H1 (cell line): ENCODE measurements around the gene MEGF9. TPM values are rescaled to one million over a fixed set of nuclear protein-coding genes. Genes with fewer than 3 reads are reported as not detected.

ENCODE experiments used
- CTCF ChIA-PET: fragments of 300-600 bp; sonication (Branson Sonifier 250); formaldehyde crosslinking; loops from one replicate; lab custom pipeline; 2021; ENCODE audit not compliant: partially characterized antibody; lab: Charles Lee
- POLR2A ChIA-PET: fragments of 300-600 bp; sonication (Branson Sonifier 250); formaldehyde crosslinking; loops from one replicate; lab custom pipeline; 2021; ENCODE audit warnings: inconsistent platforms; ENCODE audit not compliant: partially characterized antibody; lab: Charles Lee
- DNase-seq, 2 experiments: peaks; one replicate each; pipeline versions ENCODE4 v3.0.0 to v3.0.0-alpha.2; 2010 to 2022; ENCODE audit warnings: low spot score in 2 of 2, low read depth in 1 of 2, mixed read lengths in 1 of 2
- FAIRE-seq: peaks from 2 replicates; lab custom pipeline; 2011; peaks lifted over from hg19 to GRCh38; lab: Jason Lieb, UNC
- H2AFZ ChIP-seq: 2 replicates; pipeline ENCODE4 v1.8.1; 2012; ENCODE audit warnings: low read length, inconsistent platforms
- H2AK5ac ChIP-seq: 2 replicates; pipeline ENCODE4 v1.6.1; 2013; ENCODE audit warnings: low read depth, low read length
- H2BK120ac ChIP-seq: replicated peaks from 2 replicates; pipeline ENCODE3; 2013; ENCODE audit warnings: low read depth, low read length, inconsistent platforms
- H2BK12ac ChIP-seq: 2 replicates; pipeline ENCODE4 v1.6.1; 2013; ENCODE audit warnings: low read depth, low read length
- H2BK15ac ChIP-seq: 2 replicates; pipeline ENCODE4 v1.6.1; 2013; ENCODE audit warnings: low read length
- H2BK20ac ChIP-seq: 2 replicates; pipeline ENCODE4 v1.6.1; 2013; ENCODE audit warnings: low read length
- H2BK5ac ChIP-seq: 2 replicates; pipeline ENCODE4 v1.6.1; 2013; ENCODE audit warnings: low read depth, low read length
- H3K14ac ChIP-seq: 2 replicates; pipeline ENCODE4 v1.6.1; 2013; ENCODE audit warnings: inconsistent platforms; ENCODE audit not compliant: insufficient read length
- H3K18ac ChIP-seq: 2 replicates; pipeline ENCODE4 v1.6.1; 2013; ENCODE audit warnings: low read length; ENCODE audit errors: extremely low read depth
- H3K23ac ChIP-seq: 2 replicates; pipeline ENCODE4 v1.6.1; 2013; ENCODE audit warnings: inconsistent platforms; ENCODE audit not compliant: insufficient read length
- H3K23me2 ChIP-seq: 2 replicates; pipeline ENCODE4 v1.6.1; 2013; ENCODE audit warnings: low read depth, low read length
- H3K27ac ChIP-seq: 2 replicates; pipeline ENCODE4 v1.6.1; 2011; ENCODE audit warnings: low read depth, low read length, inconsistent platforms
- H3K27me3 ChIP-seq, 4 experiments: replicated peaks in 1 of 4; 1 replicate in 1 of 4; 2 replicates in 3 of 4; pipeline versions ENCODE4 v1.6.1 to v1.8.1; 2011 to 2013; ENCODE audit warnings: low read length in 3 of 4, mild to moderate bottlenecking in 3 of 4, inconsistent platforms in 2 of 4, mixed read lengths in 2 of 4, moderate library complexity in 1 of 4; ENCODE audit not compliant: control insufficient read depth in 3 of 4, insufficient read depth in 3 of 4; ENCODE audit errors: extremely low read depth in 1 of 4
- H3K36me3 ChIP-seq, 4 experiments: 2 replicates each; pipeline versions ENCODE4 v1.6.1 to v1.8.1; 2011 to 2013; ENCODE audit warnings: mild to moderate bottlenecking in 4 of 4, low read length in 3 of 4, moderate library complexity in 2 of 4, control low read depth in 1 of 4, inconsistent platforms in 1 of 4; ENCODE audit not compliant: insufficient read depth in 4 of 4, control insufficient read depth in 2 of 4
- H3K4ac ChIP-seq: replicated peaks from 2 replicates; pipeline ENCODE3; 2013; ENCODE audit warnings: low read length, low read depth, mixed read lengths, inconsistent platforms; ENCODE audit not compliant: insufficient read length
- H3K4me1 ChIP-seq, 4 experiments: replicated peaks in 1 of 4; 1 replicate in 1 of 4; 2 replicates in 3 of 4; pipeline versions ENCODE4 v1.6.1 to v1.8.1; 2011 to 2013; ENCODE audit warnings: low read length in 3 of 4, inconsistent platforms in 2 of 4, mixed read lengths in 1 of 4; ENCODE audit not compliant: insufficient read depth in 4 of 4, control insufficient read depth in 3 of 4
- H3K4me2 ChIP-seq, 2 experiments: 2 replicates each; pipeline versions ENCODE4 v1.6.1 to v1.8.1; 2011 to 2013; ENCODE audit warnings: low read depth in 2 of 2, low read length in 2 of 2, control low read depth in 1 of 2, inconsistent platforms in 1 of 2, mild to moderate bottlenecking in 1 of 2; ENCODE audit not compliant: insufficient read depth in 1 of 2
- H3K4me3 ChIP-seq, 4 experiments: fragments of 200-600, 300-600 bp in 1 of 4; sonication (generic), shearing (Covaris generic), sonication (Bioruptor Twin) in 1 of 4; 2 replicates each; pipeline versions ENCODE4 v1.5.1 to v1.8.1; 2011 to 2016; ENCODE audit warnings: low read length in 4 of 4, low read depth in 3 of 4, control low read depth in 2 of 4, inconsistent platforms in 2 of 4, mild to moderate bottlenecking in 2 of 4, mixed read lengths in 1 of 4, moderate library complexity in 1 of 4; ENCODE audit not compliant: insufficient read depth in 2 of 4; ENCODE audit errors: extremely low read depth in 1 of 4
- H3K56ac ChIP-seq: replicated peaks from 2 replicates; pipeline ENCODE3; 2013; ENCODE audit warnings: low read depth, mild to moderate bottlenecking, mixed read lengths, low read length, inconsistent platforms; ENCODE audit not compliant: insufficient read length
- H3K79me1 ChIP-seq: 2 replicates; pipeline ENCODE4 v1.6.1; 2013; ENCODE audit warnings: low read depth, low read length, control low read depth
- H3K79me2 ChIP-seq, 2 experiments: 2 replicates each; pipeline versions ENCODE4 v1.6.1 to v1.8.1; 2012 to 2013; ENCODE audit warnings: low read length in 2 of 2, mild to moderate bottlenecking in 2 of 2, inconsistent platforms in 1 of 2; ENCODE audit not compliant: insufficient read depth in 2 of 2, control insufficient read depth in 1 of 2
- H3K9ac ChIP-seq, 4 experiments: replicated peaks in 1 of 4; 1 replicate in 1 of 4; 2 replicates in 3 of 4; pipeline versions ENCODE4 v1.6.1 to v1.8.1; 2011 to 2013; ENCODE audit warnings: low read depth in 3 of 4, low read length in 3 of 4, control low read depth in 2 of 4, mild to moderate bottlenecking in 2 of 4, moderate library complexity in 2 of 4, inconsistent platforms in 1 of 4; ENCODE audit errors: extremely low read depth in 1 of 4
- H3K9me3 ChIP-seq, 2 experiments: 2 replicates each; pipeline versions ENCODE4 v1.6.1 to v1.8.1; 2012 to 2013; ENCODE audit warnings: mild to moderate bottlenecking in 2 of 2, moderate library complexity in 2 of 2, control low read depth in 1 of 2, inconsistent platforms in 1 of 2, low read depth in 1 of 2, low read length in 1 of 2, mixed read lengths in 1 of 2; ENCODE audit not compliant: insufficient read depth in 2 of 2
- H4K20me1 ChIP-seq, 2 experiments: replicated peaks in 1 of 2; 2 replicates each; pipeline versions ENCODE3 to v1.8.1; 2011 to 2013; ENCODE audit warnings: inconsistent platforms in 2 of 2, low read length in 2 of 2, mild to moderate bottlenecking in 1 of 2; ENCODE audit not compliant: insufficient read depth in 2 of 2, control insufficient read depth in 1 of 2
- H4K5ac ChIP-seq: 2 replicates; pipeline ENCODE4 v1.6.1; 2013; ENCODE audit warnings: low read length, low read depth, mixed read lengths, inconsistent platforms; ENCODE audit not compliant: insufficient read length
- H4K8ac ChIP-seq: 2 replicates; pipeline ENCODE4 v1.8.0; 2013; ENCODE audit warnings: mild to moderate bottlenecking, moderate library complexity, low read length, inconsistent platforms; ENCODE audit not compliant: insufficient read depth; ENCODE audit errors: extremely low read depth
- H4K91ac ChIP-seq: replicated peaks from 2 replicates; pipeline ENCODE3; 2013; ENCODE audit warnings: low read length, mixed read lengths, inconsistent platforms; ENCODE audit not compliant: insufficient read length
- ATF3 ChIP-seq: IDR thresholded peaks from 2 replicates; pipeline ENCODE4 v1.6.1; 2011; ENCODE audit warnings: low read depth, mild to moderate bottlenecking, low read length; ENCODE audit not compliant: insufficient read depth
- BRCA1 ChIP-seq: IDR thresholded peaks from 2 replicates; pipeline ENCODE4 v1.6.1; 2012; ENCODE audit warnings: low read depth, low read length, improper control_type of control experiment
- CREB1 ChIP-seq: IDR thresholded peaks from 2 replicates; pipeline ENCODE4 v1.6.1; 2012; ENCODE audit warnings: inconsistent platforms
- CTBP2 ChIP-seq: IDR thresholded peaks from 2 replicates; pipeline ENCODE4 v1.7.0; 2011; ENCODE audit warnings: borderline replicate concordance, mild to moderate bottlenecking, moderate library complexity, mixed read lengths, low read length; ENCODE audit not compliant: insufficient read depth, insufficient read length
- E2F6 ChIP-seq: IDR thresholded peaks from 2 replicates; pipeline ENCODE4 v1.6.1; 2012; ENCODE audit warnings: inconsistent platforms
- MAX ChIP-seq: IDR thresholded peaks from 2 replicates; pipeline ENCODE4 v1.6.1; 2012; ENCODE audit warnings: inconsistent platforms
- NRF1 ChIP-seq: IDR thresholded peaks from 2 replicates; pipeline ENCODE4 v1.6.1; 2011; ENCODE audit warnings: mild to moderate bottlenecking, low read depth, low read length, improper control_type of control experiment
- RBBP5 ChIP-seq: IDR thresholded peaks from 2 replicates; pipeline ENCODE4 v1.7.1; 2012; ENCODE audit warnings: low read depth, mild to moderate bottlenecking, inconsistent platforms, low read length, moderate library complexity, borderline replicate concordance
- RFX5 ChIP-seq: IDR thresholded peaks from 2 replicates; pipeline ENCODE4 v1.6.1; 2011; ENCODE audit warnings: low read depth, low read length, improper control_type of control experiment, borderline replicate concordance
- SIRT6 ChIP-seq: IDR thresholded peaks from one replicate; pipeline ENCODE4 v1.7.1; 2012; ENCODE audit warnings: low read length, inconsistent platforms
- SP2 ChIP-seq: IDR thresholded peaks from 2 replicates; pipeline ENCODE4 v1.6.1; 2012; ENCODE audit warnings: mild to moderate bottlenecking, low read length, inconsistent platforms
- SRF ChIP-seq: IDR thresholded peaks from 2 replicates; pipeline ENCODE4 v1.6.1; 2011; ENCODE audit warnings: mild to moderate bottlenecking, low read depth, low read length, moderate library complexity
- TAF1 ChIP-seq: IDR thresholded peaks from 2 replicates; pipeline ENCODE4 v1.6.1; 2011; ENCODE audit warnings: mild to moderate bottlenecking, low read depth, low read length
- TEAD4 ChIP-seq: IDR thresholded peaks from 2 replicates; pipeline ENCODE4 v1.6.1; 2012; ENCODE audit warnings: low read depth, low read length, inconsistent platforms, mixed read lengths
- WGBS, 2 experiments: shearing (Covaris generic) in 1 of 2; methylation state at CpG; one replicate each; pipeline versions ENCODE4 v1.1.6 to v1.1.7; 2013 to 2015; ENCODE audit warnings: low lambda C conversion rate in 2 of 2, mixed read lengths in 2 of 2, inconsistent platforms in 1 of 2, low coverage in 1 of 2, missing lambda C conversion rate in 1 of 2; ENCODE audit not compliant: insufficient replicate concordance in 2 of 2, insufficient coverage in 1 of 2, insufficient read length in 1 of 2; ENCODE audit errors: extremely low coverage in 1 of 2, missing lambda C conversion rate in 1 of 2; 5-methylcytosine and 5-hydroxymethylcytosine counted together
- polyA plus RNA-seq, 7 experiments: library from polyadenylated mRNA; depleted of rRNA in 3 of 7; stranded (reverse) in 5 of 7; unstranded in 2 of 7; fragments of >200 nt in 5 of 7; fragments of 200-250 nt in 2 of 7; gene quantifications; 1 replicate in 5 of 7; 2 replicates in 1 of 7; 4 replicates in 1 of 7; pipeline versions ENCODE4 v1.2.1 to v1.2.3, GENCODE V29; 2011 to 2013; ENCODE audit warnings: missing spikeins in 2 of 7, mixed read lengths in 2 of 7
- total RNA-seq: library from RNA; stranded (reverse); fragmentation: NEBNext Ultra II Directional; extraction: Animal tissue kit (Norgen Biotek cat#: 25700); gene quantifications from 2 replicates; pipeline ENCODE4 v1.2.1, GENCODE V29; 2021

MEGF9 gene
- total and polyA plus RNA-seq, 2 of the 8 experiments (the other 6 are each of a cell fraction or from before 2014, with no cell fraction given): 0.45 to 1.8 TPM

- WGBS, 2 experiments: 90% methylated on average over 3 of the region's 3 CpGs; no CpG with 5 or more reads in 1 of the 2 experiments
- H2BK20ac ChIP-seq: no peak overlapping the region
- no peak overlapping the region for H4K5ac ChIP-seq
- H2AFZ ChIP-seq: no peak overlapping the region
- no peaks in the 10 kb centered on the region for H3K79me2 ChIP-seq
- no peaks in the 10 kb centered on the region for H3K27me3 ChIP-seq
- H2BK15ac ChIP-seq: no peak overlapping the region
- H2AK5ac ChIP-seq: no peak overlapping the region
- no peaks in the 10 kb centered on the region for H3K4me1 ChIP-seq
- H3K18ac ChIP-seq: no peak overlapping the region
- CTCF ChIA-PET: interaction anchor here (0.9 kb wide), 1 partner anchor 51 kb away, joined by 4 read pairs; no protein-coding TSS in a partner anchor
- H3K9ac ChIP-seq: no peak overlapping the region
- no peak for FAIRE-seq
- no peak overlapping the region for H3K4ac ChIP-seq
- H3K23me2 ChIP-seq: no peaks in the 10 kb centered on the region
- H3K9me3 ChIP-seq: no peaks in the 10 kb centered on the region
- H2BK120ac ChIP-seq: no peak overlapping the region
- H3K56ac ChIP-seq: no peak overlapping the region
- H3K14ac ChIP-seq: no peak overlapping the region
- no peak overlapping the region for H3K4me3 ChIP-seq
- no peaks in the 10 kb centered on the region for H3K79me1 ChIP-seq
- DNase-seq: no peak
- H2BK5ac ChIP-seq: no peak overlapping the region
- no peak overlapping the region for H3K4me2 ChIP-seq
- no peak overlapping the region for H3K23ac ChIP-seq
- H4K91ac ChIP-seq: no peak overlapping the region
- H4K20me1 ChIP-seq: no peaks in the 10 kb centered on the region
- POLR2A ChIA-PET: no interaction called here
- no peak overlapping the region for H4K8ac ChIP-seq
- no peaks in the 10 kb centered on the region for H3K36me3 ChIP-seq
- no peak overlapping the region for H3K27ac ChIP-seq
- H2BK12ac ChIP-seq: no peak overlapping the region
- TF ChIP-seq SIRT6 (no peak), TAF1 (no peak), E2F6 (no peak), TEAD4 (no peak), RFX5 (no peak), ATF3 (no peak), RBBP5 (no peak), SRF (no peak), NRF1 (no peak), BRCA1 (no peak), MAX (no peak), SP2 (no peak), CTBP2 (no peak), CREB1 (no peak)
Observed at GRCh38 chr9:120663380-120663779, 50.9 kb downstream of the MEGF9 start.
